Dermis blood vessel endothelial cell (primary cell): ENCODE measurements around the gene ZNF674. TPM values are rescaled to one million over a fixed set of nuclear protein-coding genes. Genes with fewer than 3 reads are reported as not detected.
A peak's percentile ranks its signal among the peaks of the same experiment; 100 is the strongest.
"Not testable (repeated sequence)": the region's sequence is repeated elsewhere in the genome, so short reads cannot be mapped to it uniquely, and the experiment has no call there.

Experiments
- DNase-seq: peaks from one replicate; pipeline ENCODE4 v3.0.0; 2010
- total RNA-seq: library from RNA; depleted of rRNA; stranded (reverse); fragments of >200 nt; gene quantifications from 2 replicates; pipeline ENCODE4 v1.2.3, GENCODE V29; 2014

Gene ZNF674
- total RNA-seq, 1 donor from 2014 or later = 6.6 TPM

GRCh38 chrX:46569621-46570020 is 24.4 kb upstream of the ZNF674 start:
- DNase-seq = no peak

- DNase-seq = no peak
Observed at GRCh38 chrX:46567388-46567787, 22.2 kb upstream of the ZNF674 start.

- no peak for DNase-seq
Observed at GRCh38 chrX:46561824-46562657, 16.8 kb upstream of the ZNF674 start.

- no peak for DNase-seq
Observed at GRCh38 chrX:46559062-46559461, 13.8 kb upstream of the ZNF674 start.

- DNase-seq = peak; percentile 44
Observed at GRCh38 chrX:46554942-46555341, 9.7 kb upstream of the ZNF674 start.

- no peak for DNase-seq
Observed at GRCh38 chrX:46553935-46554334, 8.7 kb upstream of the ZNF674 start.

GRCh38 chrX:46551494-46552128 is 6.4 kb upstream of the ZNF674 start:
- DNase-seq = no peak

GRCh38 chrX:46549914-46550313 is 4.7 kb upstream of the ZNF674 start:
- no peak for DNase-seq

- peak; percentile 75 for DNase-seq
Observed at GRCh38 chrX:46547857-46548256, 2.6 kb upstream of the ZNF674 start.

GRCh38 chrX:46544527-46544926 is 694 bp downstream of the ZNF674 start:
- DNase-seq = not testable (repeated sequence)

GRCh38 chrX:46543441-46543840 is 1.8 kb downstream of the ZNF674 start:
- no peak for DNase-seq

- DNase-seq = no peak
Observed at GRCh38 chrX:46531442-46531841, 13.8 kb downstream of the ZNF674 start.

GRCh38 chrX:46530404-46530908 is 14.8 kb downstream of the ZNF674 start:
- DNase-seq = not testable (repeated sequence)

- not testable (repeated sequence) for DNase-seq
Observed at GRCh38 chrX:46529740-46530403, 15.3 kb downstream of the ZNF674 start.

- not testable (repeated sequence) for DNase-seq
Observed at GRCh38 chrX:46528640-46529039, 16.6 kb downstream of the ZNF674 start.

- no peak for DNase-seq
Observed at GRCh38 chrX:46506076-46506475, 39.1 kb downstream of the ZNF674 start.

- DNase-seq = no peak
Observed at GRCh38 chrX:46502848-46503247, 42.4 kb downstream of the ZNF674 start.

- DNase-seq = no peak
Observed at GRCh38 chrX:46500054-46500453, 45.2 kb downstream of the ZNF674 start.

GRCh38 chrX:46488712-46489111 is 56.5 kb downstream of the ZNF674 start:
- no peak for DNase-seq

- no peak for DNase-seq
Observed at GRCh38 chrX:46485897-46486296, 59.3 kb downstream of the ZNF674 start.

- DNase-seq = not testable (repeated sequence)
Observed at GRCh38 chrX:46478634-46479033, 66.6 kb downstream of the ZNF674 start.

- DNase-seq = peak; percentile 61
Observed at GRCh38 chrX:46477435-46477834, 67.8 kb downstream of the ZNF674 start.

- DNase-seq = no peak
Observed at GRCh38 chrX:46465203-46465602, 80.0 kb downstream of the ZNF674 start.
